HepG2 (cell line): Measurements from ENCODE around the gene TRIM27. TPM values are rescaled to one million over a fixed set of nuclear protein-coding genes. Genes with fewer than 3 reads are reported as not detected.

Source experiments
- ATAC-seq: fragments of 200-7000 bp; cut with Tn5 transposase; 3 replicates; pipeline ENCODE4 v1.9.1; 2020; ENCODE audit warnings: mild to moderate bottlenecking, moderate library complexity
- BruUV-seq: library from RNA; stranded (reverse); fragments of 400-500 nt; replicated peaks from 2 replicates; lab custom pipeline; 2021; lab: Mats Ljungman, UMichigan
- CTCF ChIA-PET: fragments of 300-600 bp; formaldehyde crosslinking; extraction: SDS; loops from one replicate; lab custom pipeline; 2021; ENCODE audit warnings: low total read pairs, inconsistent platforms, low intra/inter-chr PET ratio; lab: Yijun Ruan, JAX
- POLR2A ChIA-PET: fragments of 350-600 bp; sonication (Branson Sonifier 250); formaldehyde crosslinking; loops from one replicate; lab custom pipeline; 2020; ENCODE audit warnings: antibody characterized with exemption, inconsistent platforms; lab: Yijun Ruan, JAX
- DNase-seq: peaks from one replicate; pipeline ENCODE4 v3.0.0-alpha.2; 2015; ENCODE audit warnings: low spot score
- FAIRE-seq: peaks from 3 replicates; lab custom pipeline; 2011; peaks lifted over from hg19 to GRCh38; lab: Jason Lieb, UNC
- H2AFZ ChIP-seq: one replicate; pipeline ENCODE4 v1.6.1; 2011; ENCODE audit warnings: low read length, inconsistent platforms
- H3K27ac ChIP-seq: fragments of 300-600 bp; 3 replicates; pipeline ENCODE4 v1.8.0; 2011; ENCODE audit warnings: mixed run types, mild to moderate bottlenecking, mixed read lengths, low read length, inconsistent platforms; ENCODE audit not compliant: insufficient read depth; ENCODE audit errors: extremely low read length
- H3K27me3 ChIP-seq, 2 experiments: fragments of 200-600 bp in 1 of 2; 2 replicates in 1 of 2; 3 replicates in 1 of 2; pipeline versions ENCODE4 v1.6.0 to v1.8.0; 2011; ENCODE audit warnings: low read length in 2 of 2, mild to moderate bottlenecking in 2 of 2, moderate library complexity in 2 of 2, inconsistent platforms in 1 of 2; ENCODE audit not compliant: insufficient read depth in 2 of 2, control insufficient read depth in 1 of 2
- H3K36me3 ChIP-seq, 2 experiments: fragments of 200-600 bp in 1 of 2; replicated peaks in 1 of 2; 2 replicates in 1 of 2; 3 replicates in 1 of 2; pipeline versions ENCODE4 v1.5.1 to v1.8.0; 2011; ENCODE audit warnings: low read length in 2 of 2, inconsistent platforms in 1 of 2; ENCODE audit not compliant: insufficient read depth in 2 of 2, control insufficient read depth in 1 of 2
- H3K4me1 ChIP-seq: 2 replicates; pipeline ENCODE4 v1.5.1; 2012; ENCODE audit warnings: low read length, inconsistent platforms; ENCODE audit not compliant: insufficient read depth
- H3K4me2 ChIP-seq: 2 replicates; pipeline ENCODE4 v1.6.0; 2011; ENCODE audit warnings: low read depth, low read length, inconsistent platforms
- H3K4me3 ChIP-seq, 3 experiments: fragments of 200-600 bp in 1 of 3; sonication (generic), shearing (Covaris generic) in 1 of 3; replicated peaks in 1 of 3; 2 replicates each; pipeline ENCODE4 v1.5.1; 2011 to 2016; ENCODE audit warnings: low read length in 3 of 3, inconsistent platforms in 2 of 3, low read depth in 2 of 3, mild to moderate bottlenecking in 2 of 3, control low read depth in 1 of 3, mixed read lengths in 1 of 3; ENCODE audit not compliant: insufficient read depth in 1 of 3
- H3K79me2 ChIP-seq: one replicate; pipeline ENCODE4 v1.6.1; 2011; ENCODE audit warnings: low read length, inconsistent platforms; ENCODE audit not compliant: insufficient read depth
- H3K9ac ChIP-seq: 2 replicates; pipeline ENCODE4 v1.6.0; 2011; ENCODE audit warnings: mild to moderate bottlenecking, low read depth, low read length, inconsistent platforms; ENCODE audit not compliant: insufficient read depth
- H3K9me3 ChIP-seq: 2 replicates; pipeline ENCODE4 v1.5.1; 2012; ENCODE audit warnings: mild to moderate bottlenecking, low read length
- H4K20me1 ChIP-seq: 2 replicates; pipeline ENCODE4 v1.6.0; 2011; ENCODE audit warnings: inconsistent platforms, mild to moderate bottlenecking, low read length, moderate library complexity; ENCODE audit not compliant: insufficient read depth
- AGO2 ChIP-seq: fragments of 200-400 bp; formaldehyde crosslinking; optimal IDR thresholded peaks from 2 replicates; pipeline ENCODE3; 2017; ENCODE audit warnings: mild to moderate bottlenecking, low read depth, low read length, moderate library complexity
- CBX5 ChIP-seq: sonication (generic); formaldehyde crosslinking; IDR thresholded peaks from 2 replicates; pipeline ENCODE4 v1.4.0; 2020; ENCODE audit warnings: missing genetic modification reagents, borderline replicate concordance
- DBP ChIP-seq: sonication (generic); formaldehyde crosslinking; IDR thresholded peaks from 2 replicates; pipeline ENCODE4 v1.4.0; 2020; ENCODE audit warnings: missing genetic modification reagents; ENCODE audit errors: not compliant biosample characterization
- EEA1 ChIP-seq: sonication (generic); formaldehyde crosslinking; IDR thresholded peaks from 2 replicates; pipeline ENCODE4 v1.5.1; 2020; ENCODE audit warnings: mild to moderate bottlenecking, missing genetic modification reagents, borderline replicate concordance
- GLMP ChIP-seq: sonication (generic); formaldehyde crosslinking; IDR thresholded peaks from 2 replicates; pipeline ENCODE4 v1.9.0; 2021; ENCODE audit warnings: missing genetic modification reagents, mild to moderate bottlenecking, borderline replicate concordance
- SP2 ChIP-seq: sonication (generic); formaldehyde crosslinking; IDR thresholded peaks from 2 replicates; pipeline ENCODE4 v1.5.1; 2020; ENCODE audit warnings: mild to moderate bottlenecking, missing genetic modification reagents
- SSRP1 ChIP-seq: IDR thresholded peaks from 2 replicates; pipeline ENCODE4 v1.6.1; 2016; ENCODE audit warnings: control low read depth
- ZBTB26 ChIP-seq: IDR thresholded peaks from 2 replicates; pipeline ENCODE4 v1.6.1; 2016; ENCODE audit warnings: missing compliant biosample characterization, missing genetic modification reagents, borderline replicate concordance
- ZBTB43 ChIP-seq: sonication (generic); formaldehyde crosslinking; conservative IDR thresholded peaks from 2 replicates; pipeline ENCODE4 v1.4.0; 2020; ENCODE audit warnings: missing genetic modification reagents
- ZFP37 ChIP-seq: sonication (generic); formaldehyde crosslinking; IDR thresholded peaks from 2 replicates; pipeline ENCODE4 v1.4.0; 2020; ENCODE audit warnings: missing genetic modification reagents, borderline replicate concordance
- ZFP41 ChIP-seq: sonication (generic); formaldehyde crosslinking; IDR thresholded peaks from 2 replicates; pipeline ENCODE4 v1.4.0; 2020; ENCODE audit warnings: mild to moderate bottlenecking, missing genetic modification reagents, borderline replicate concordance
- ZNF274 ChIP-seq: sonication (generic); formaldehyde crosslinking; IDR thresholded peaks from 2 replicates; pipeline ENCODE4 v1.5.1; 2020; ENCODE audit warnings: mild to moderate bottlenecking, missing genetic modification reagents
- ZNF337 ChIP-seq: sonication (generic); formaldehyde crosslinking; IDR thresholded peaks from 2 replicates; pipeline ENCODE4 v1.5.1; 2020; ENCODE audit warnings: missing genetic modification reagents, low read depth, mild to moderate bottlenecking, borderline replicate concordance
- ZNF563 ChIP-seq: sonication (generic); formaldehyde crosslinking; IDR thresholded peaks from 2 replicates; pipeline ENCODE4 v1.8.0; 2022; ENCODE audit warnings: mild to moderate bottlenecking, moderate library complexity, missing genetic modification reagents
- ZNF629 ChIP-seq: sonication (generic); formaldehyde crosslinking; conservative IDR thresholded peaks from 2 replicates; pipeline ENCODE4 v1.5.0; 2020; ENCODE audit warnings: missing genetic modification reagents
- ZNF761 ChIP-seq: sonication (generic); formaldehyde crosslinking; conservative IDR thresholded peaks from 2 replicates; pipeline ENCODE4 v1.4.0; 2020; ENCODE audit warnings: mild to moderate bottlenecking, missing genetic modification reagents
- ZNF83 ChIP-seq: sonication (generic); formaldehyde crosslinking; IDR thresholded peaks from 2 replicates; pipeline ENCODE4 v1.4.0; 2020; ENCODE audit warnings: missing genetic modification reagents, mild to moderate bottlenecking, borderline replicate concordance
- ZSCAN12 ChIP-seq: sonication (generic); formaldehyde crosslinking; IDR thresholded peaks from 2 replicates; pipeline ENCODE4 v1.9.0; 2021; ENCODE audit warnings: mild to moderate bottlenecking, missing genetic modification reagents
- ZSCAN20 ChIP-seq: sonication (generic); formaldehyde crosslinking; IDR thresholded peaks from 2 replicates; pipeline ENCODE4 v1.4.0; 2020; ENCODE audit warnings: missing genetic modification reagents, mild to moderate bottlenecking, borderline replicate concordance
- ZSCAN30 ChIP-seq: sonication (generic); formaldehyde crosslinking; IDR thresholded peaks from 2 replicates; pipeline ENCODE4 v1.5.0; 2020; ENCODE audit warnings: mild to moderate bottlenecking, missing genetic modification reagents
- WGBS: methylation state at CpG from one replicate; pipeline ENCODE4 v1.1.6; 2017; ENCODE audit warnings: low lambda C conversion rate; 5-methylcytosine and 5-hydroxymethylcytosine counted together
- in situ Hi-C: cut with HindIII; loops from 2 replicates; pipeline ENCODE4 v1.10.0; 2017; ENCODE audit warnings: low pct_unique_long_range_greater_than_20kb; ENCODE audit not compliant: extremely low pct_ligation_motif_present
- intact Hi-C: fragments of 100-400 bp; cut with micrococcal nuclease; formaldehyde crosslinking; loops from one replicate; pipeline ENCODE4 v1.10.0; 2022; ENCODE audit not compliant: unreplicated experiment
- polyA plus RNA-seq, 8 experiments: library from polyadenylated mRNA; depleted of rRNA in 3 of 8; stranded (reverse) in 7 of 8; unstranded in 1 of 8; fragments of >200 nt; fragmentation: Illumina TruSeq in 4 of 8; extraction: Trizol in 4 of 8; gene quantifications; 2 replicates each; pipeline versions ENCODE4 v1.2.1 to v1.2.3, GENCODE V29; 2011 to 2016; ENCODE audit warnings: low read depth in 4 of 8, missing spikeins in 1 of 8, mixed read lengths in 1 of 8; ENCODE audit not compliant: insufficient read depth in 1 of 8
- total RNA-seq, 5 experiments: library from RNA; depleted of rRNA; stranded (reverse); fragments of >200 nt; fragmentation: Illumina TruSeq; extraction: Trizol; gene quantifications; 2 replicates each; pipeline ENCODE4 v1.2.3, GENCODE V29; 2016; ENCODE audit warnings: low read depth in 1 of 5

The TRIM27 gene
- total and polyA plus RNA-seq, 2 of the 13 experiments (the other 11 are each of a cell fraction or from before 2014, with no cell fraction given): 88.6 to 112 TPM

GRCh38 chr6:28941684-28942448 is 18.1 kb upstream of the TRIM27 start:
- Histone ChIP-seq H3K27me3 (peaks cover 0 to 7% of the 10 kb centered on the region in 2 experiments; a peak in 1 of 5 replicates), H3K4me1 (peaks cover 52% of the 10 kb centered on the region), H4K20me1 (no peaks in the 10 kb centered on the region), H3K9me3 (no peaks in the 10 kb centered on the region), H3K36me3 (no peaks in the 10 kb centered on the region), H3K4me2 (peak overlapping the region; percentile 82), H3K79me2 (no peaks in the 10 kb centered on the region), H3K27ac (no peak overlapping the region), H2AFZ (no peak overlapping the region), H3K9ac (peak overlapping the region; percentile 64), H3K4me3 (peak overlapping the region; percentile 68 to 85 (median 79))
- ATAC-seq (peak; percentile 6), FAIRE-seq (no peak), DNase-seq (no peak)
- intact Hi-C loops (loop anchor here (1.0 to 5.0 kb wide), 8 partner anchors 18 to 145 kb away; no protein-coding TSS in a partner anchor), in situ Hi-C loops (loop anchor here (5.0 kb wide), 2 partner anchors 40 to 75 kb away; no protein-coding TSS in a partner anchor)
- ChIA-PET POLR2A (interaction anchor here (6.2 kb wide), 1 partner anchor 19 kb away, joined by 82 read pairs; the partner anchor contains the start of gene TRIM27), CTCF (no interaction called here)
- BruUV-seq: no TSS peak
- 7% methylated on average over 13 of the region's 13 CpGs for WGBS
- TF ChIP-seq ZNF629 (CRISPR knock-in tag) (no peak), AGO2 (no peak), SSRP1 (CRISPR knock-in tag) (no peak), ZSCAN12 (CRISPR knock-in tag) (no peak), ZSCAN20 (no peak), ZBTB26 (CRISPR knock-in tag) (0 out of 2 replicates have a peak, but pooled peaks have one; percentile 7), ZNF83 (no peak), SP2 (CRISPR knock-in tag) (no peak), DBP (CRISPR knock-in tag) (no peak), ZFP41 (no peak), ZFP37 (CRISPR knock-in tag) (peak; percentile 83; the same call in 1 of the 2 replicates), ZNF274 (CRISPR knock-in tag) (no peak), GLMP (CRISPR knock-in tag) (no peak), EEA1 (no peak), ZSCAN30 (CRISPR knock-in tag) (0 out of 2 replicates have a peak, but pooled peaks have one; percentile 14), ZNF563 (CRISPR knock-in tag) (no peak), CBX5 (no peak), ZNF761 (CRISPR knock-in tag) (no peak), ZNF337 (CRISPR knock-in tag) (no peak), ZBTB43 (CRISPR knock-in tag) (no peak; the same call in 1 of the 2 replicates)
